B cell (primary cell): ENCODE data around the gene MAP3K14. TPM values are rescaled to one million over a fixed set of nuclear protein-coding genes. Genes with fewer than 3 reads are reported as not detected.

Experiments used
- ATAC-seq: fragments of 200-7000 bp; cut with Tn5 transposase; one replicate; pipeline ENCODE4 v1.10.0; 2021; ENCODE audit warnings: low read depth, mild to moderate bottlenecking, moderate number of reproducible peaks, moderate library complexity
- CTCF ChIA-PET: fragments of 350-600 bp; sonication (Branson Sonifier 250); formaldehyde crosslinking; loops from one replicate; lab custom pipeline; 2021; ENCODE audit warnings: antibody characterized with exemption, inconsistent platforms; lab: Charles Lee
- POLR2A ChIA-PET: fragments of 350-600 bp; sonication (Branson Sonifier 250); formaldehyde crosslinking; loops from one replicate; lab custom pipeline; 2021; ENCODE audit warnings: antibody characterized with exemption; lab: Charles Lee
- DNase-seq: peaks from one replicate; pipeline ENCODE4 v3.0.0; 2013
- H2AFZ ChIP-seq: 2 replicates; pipeline ENCODE4 v1.6.1; 2012; ENCODE audit warnings: mild to moderate bottlenecking, low read depth, low read length; ENCODE audit not compliant: insufficient read depth, poor library complexity, severe bottlenecking
- H3K27ac ChIP-seq, 2 donors: 1 replicate in 1 of 2; 2 replicates in 1 of 2; pipeline ENCODE4 v1.5.1; 2012 to 2013; ENCODE audit warnings: low read length in 2 of 2, mild to moderate bottlenecking in 2 of 2, moderate library complexity in 1 of 2
- H3K27me3 ChIP-seq, 4 experiments: fragments of 200-600 bp in 1 of 4; sonication (generic) in 1 of 4; replicated peaks in 1 of 4; 1 replicate in 2 of 4; 2 replicates in 2 of 4; pipeline versions ENCODE4 v1.6.1 to v1.7.0; 2013 to 2016; ENCODE audit warnings: low read length in 3 of 4, mild to moderate bottlenecking in 2 of 4, mixed read lengths in 1 of 4, moderate library complexity in 1 of 4; ENCODE audit not compliant: insufficient read depth in 4 of 4, control insufficient read depth in 3 of 4; ENCODE audit errors: control extremely low read depth in 1 of 4
- H3K36me3 ChIP-seq, 2 experiments: replicated peaks in 1 of 2; 1 replicate in 1 of 2; 2 replicates in 1 of 2; pipeline versions ENCODE4 v1.6.1 to v1.7.1; 2013; ENCODE audit warnings: low read length in 1 of 2; ENCODE audit not compliant: insufficient read depth in 2 of 2, control insufficient read depth in 1 of 2; ENCODE audit errors: control extremely low read depth in 1 of 2, extremely low read depth in 1 of 2
- H3K4me1 ChIP-seq, 2 donors: fragments of 200-600 bp in 1 of 2; sonication (generic) in 1 of 2; 1 replicate in 1 of 2; 2 replicates in 1 of 2; pipeline versions ENCODE4 v1.5.1 to v1.6.1; 2013 to 2017; ENCODE audit warnings: low read length in 2 of 2; ENCODE audit not compliant: control insufficient read depth in 2 of 2, insufficient read depth in 2 of 2
- H3K4me2 ChIP-seq: replicated peaks from 2 replicates; pipeline ENCODE3; 2012; ENCODE audit warnings: mild to moderate bottlenecking, low read depth, low read length; ENCODE audit not compliant: poor library complexity, severe bottlenecking
- H3K4me3 ChIP-seq, 5 experiments: fragments of 200-600 bp in 1 of 5; sonication (generic) in 1 of 5; 1 replicate in 3 of 5; 2 replicates in 2 of 5; pipeline versions ENCODE4 v1.5.1 to v1.7.0; 2011 to 2016; ENCODE audit warnings: low read length in 4 of 5, mild to moderate bottlenecking in 4 of 5, low read depth in 2 of 5, control low read depth in 1 of 5, moderate library complexity in 1 of 5; ENCODE audit not compliant: insufficient read depth in 1 of 5; ENCODE audit errors: control extremely low read depth in 1 of 5, extremely low read depth in 1 of 5
- H3K79me2 ChIP-seq: fragments of 200-600 bp; sonication (generic); one replicate; pipeline ENCODE4 v1.6.0; 2016; ENCODE audit warnings: low read length; ENCODE audit not compliant: control insufficient read depth, insufficient read depth
- H3K9ac ChIP-seq: fragments of 200-600 bp; sonication (generic); 2 replicates; pipeline ENCODE4 v1.6.1; 2017; ENCODE audit warnings: mild to moderate bottlenecking, low read length, moderate library complexity
- H3K9me3 ChIP-seq, 3 donors: one replicate each; pipeline versions ENCODE4 v1.6.1 to v1.7.1; 2013; ENCODE audit warnings: low read length in 2 of 3; ENCODE audit not compliant: control insufficient read depth in 2 of 3, insufficient read depth in 1 of 3; ENCODE audit errors: control extremely low read depth in 1 of 3
- H4K20me1 ChIP-seq: 2 replicates; pipeline ENCODE4 v1.6.0; 2012; ENCODE audit warnings: mild to moderate bottlenecking, low read length; ENCODE audit not compliant: insufficient read depth, control insufficient read depth, poor library complexity, severe bottlenecking
- H3K27ac Mint-ChIP-seq: one replicate; pipeline ENCODE4 v1.8.0; 2021; ENCODE audit warnings: mixed read lengths
- H3K27me3 Mint-ChIP-seq: one replicate; pipeline ENCODE4 v1.8.0; 2021; ENCODE audit warnings: mixed read lengths
- H3K4me1 Mint-ChIP-seq: one replicate; pipeline ENCODE4 v1.8.0; 2021; ENCODE audit warnings: mixed read lengths
- H3K4me3 Mint-ChIP-seq: one replicate; pipeline ENCODE4 v1.8.0; 2021; ENCODE audit warnings: mixed read lengths
- H3K9me3 Mint-ChIP-seq: one replicate; pipeline ENCODE4 v1.8.0; 2022; ENCODE audit warnings: mixed read lengths; ENCODE audit not compliant: insufficient read depth
- CTCF ChIP-seq: fragments of 200-600 bp; IDR thresholded peaks from one replicate; pipeline ENCODE4 v1.8.0; 2022; ENCODE audit warnings: antibody characterized with exemption, mild to moderate bottlenecking
- EZH2 ChIP-seq: IDR thresholded peaks from 2 replicates; pipeline ENCODE4 v1.6.1; 2012; ENCODE audit warnings: borderline replicate concordance, low read depth, mild to moderate bottlenecking, moderate library complexity, low read length; ENCODE audit not compliant: insufficient read depth, poor library complexity, severe bottlenecking
- WGBS: methylation state at CpG from one replicate; pipeline ENCODE4 v1.1.5; 2013; ENCODE audit warnings: missing lambda C conversion rate; ENCODE audit not compliant: insufficient coverage; 5-methylcytosine and 5-hydroxymethylcytosine counted together
- intact Hi-C: fragments of 100-400 bp; cut with micrococcal nuclease; formaldehyde crosslinking; loops from one replicate; pipeline ENCODE4 v1.10.0; 2022
- polyA plus RNA-seq: library from polyadenylated mRNA; depleted of rRNA; stranded (reverse); fragments of >200 nt; gene quantifications from 2 replicates; pipeline ENCODE4 v1.2.3, GENCODE V29; 2012
- total RNA-seq, 2 donors: library from RNA; stranded (reverse); fragments of 120-200 nt in 1 of 2; gene quantifications; 1 replicate in 1 of 2; 2 replicates in 1 of 2; pipeline versions ENCODE4 v1.2.3 to v1.2.4, GENCODE V29; 2013 to 2022

The MAP3K14 gene
- total and polyA plus RNA-seq, 2 donors (not counting 1 experiment from before 2014, with no cell fraction given), result 66.1 to 84.1 TPM

GRCh38 chr17:45271603-45272002 lies 45.2 kb downstream of the MAP3K14 start:
- ChIA-PET POLR2A (interaction anchor here (1.0 kb wide), 1 partner anchor 18 kb away, joined by 5 read pairs; no protein-coding TSS in a partner anchor), CTCF (interaction anchor here (0.7 to 17.0 kb wide), 9 partner anchors 12 to 118 kb away, joined by 3 to 520 read pairs (median 4); partner anchors contain the start of gene FMNL1)
- TF ChIP-seq EZH2 (no peak), CTCF (no peak)
- Histone ChIP-seq H4K20me1 (peaks cover 52% of the 10 kb centered on the region), H3K4me2 (no peak overlapping the region), H3K36me3 (peaks cover 0 to 77% of the 10 kb centered on the region in 2 experiments), H3K27me3 (no peaks in the 10 kb centered on the region), H3K9me3 (no peaks in the 10 kb centered on the region), H3K4me3 (no peak overlapping the region), H2AFZ (no peak overlapping the region), H3K79me2 (peaks cover 30% of the 10 kb centered on the region), H3K9ac (no peak overlapping the region), H3K4me1 (no peaks in the 10 kb centered on the region), H3K27ac (no peak overlapping the region)
- ATAC-seq (no peak), DNase-seq (no peak)
- H3K4me3 Mint-ChIP-seq, result no peak overlapping the region
- no peaks in the 10 kb centered on the region for H3K27me3 Mint-ChIP-seq
- intact Hi-C loops, result loop anchor here (1.0 kb wide), 1 partner anchor 52 kb away; no protein-coding TSS in a partner anchor
- H3K27ac Mint-ChIP-seq, result no peak overlapping the region
- no peaks in the 10 kb centered on the region for H3K4me1 Mint-ChIP-seq
- WGBS, result 100% methylated on average over 1 of the region's 3 CpGs
- H3K9me3 Mint-ChIP-seq, result no peaks in the 10 kb centered on the region

- Histone ChIP-seq H2AFZ (no peak overlapping the region), H3K27me3 (no peaks in the 10 kb centered on the region), H3K9me3 (no peaks in the 10 kb centered on the region), H3K9ac (no peak overlapping the region), H3K27ac (no peak overlapping the region), H3K4me3 (no peak overlapping the region), H3K79me2 (peaks cover 28% of the 10 kb centered on the region), H3K4me2 (no peak overlapping the region), H3K36me3 (peaks cover 0 to 84% of the 10 kb centered on the region in 2 experiments), H4K20me1 (peaks cover 59% of the 10 kb centered on the region), H3K4me1 (no peaks in the 10 kb centered on the region)
- DNase-seq, result peak; percentile 54
- Mint-ChIP-seq H3K4me1 (no peaks in the 10 kb centered on the region), H3K4me3 (no peak overlapping the region), H3K27ac (no peak overlapping the region), H3K27me3 (no peaks in the 10 kb centered on the region), H3K9me3 (no peaks in the 10 kb centered on the region)
- no peak for TF ChIP-seq EZH2
- TF ChIP-seq CTCF, result peak; percentile 73
- peak; percentile 54 for ATAC-seq
- POLR2A ChIA-PET, result interaction anchor here (0.6 to 1.0 kb wide), 2 partner anchors 17 to 43 kb away, joined by 5 to 6 read pairs; no protein-coding TSS in a partner anchor
- intact Hi-C loops, result loop anchor here (1.0 kb wide), 1 partner anchor 52 kb away; no protein-coding TSS in a partner anchor
- CTCF ChIA-PET, result interaction anchor here (1.2 to 17.0 kb wide), 8 partner anchors 12 to 118 kb away, joined by 3 to 520 read pairs (median 6); partner anchors contain the start of gene FMNL1
- 84% methylated on average over 9 of the region's 13 CpGs for WGBS
Measured at GRCh38 chr17:45270828-45271418, 45.9 kb downstream of the MAP3K14 start.
